ENCODE measurements around the gene PRICKLE2.

Gene PRICKLE2

GRCh38 chr3:64125561-64125960 lies 99.7 kb downstream of the PRICKLE2 start:
- DNase-seq: no peak

GRCh38 chr3:64123931-64124330 lies 101.3 kb downstream of the PRICKLE2 start:
- no peak for DNase-seq

GRCh38 chr3:64122476-64122875 lies 102.8 kb downstream of the PRICKLE2 start:
- DNase-seq: no peak

- DNase-seq: no peak
Observed at GRCh38 chr3:64121750-64122311, 103.4 kb downstream of the PRICKLE2 start.

- DNase-seq: no peak
Observed at GRCh38 chr3:64120876-64121275, 104.4 kb downstream of the PRICKLE2 start.

GRCh38 chr3:64117483-64117882 lies 107.8 kb downstream of the PRICKLE2 start:
- no peak for DNase-seq

- no peak for DNase-seq
Observed at GRCh38 chr3:64114651-64115050, 110.6 kb downstream of the PRICKLE2 start.

GRCh38 chr3:64111872-64112271 lies 113.4 kb downstream of the PRICKLE2 start:
- no peak for DNase-seq

- no peak for DNase-seq
Observed at GRCh38 chr3:64111083-64111482, 114.2 kb downstream of the PRICKLE2 start.

GRCh38 chr3:64110071-64110470 lies 115.2 kb downstream of the PRICKLE2 start:
- DNase-seq: no peak

- DNase-seq: no peak
Observed at GRCh38 chr3:64109438-64109837, 115.8 kb downstream of the PRICKLE2 start.

GRCh38 chr3:64108784-64109317 lies 116.4 kb downstream of the PRICKLE2 start:
- no peak for DNase-seq

- no peak for DNase-seq
Observed at GRCh38 chr3:64108231-64108630, 117.0 kb downstream of the PRICKLE2 start.

- no peak for DNase-seq
Observed at GRCh38 chr3:64107190-64107589, 118.1 kb downstream of the PRICKLE2 start.

- no peak for DNase-seq
Observed at GRCh38 chr3:64105816-64106215, 119.5 kb downstream of the PRICKLE2 start.

GRCh38 chr3:64104691-64105111 lies 120.6 kb downstream of the PRICKLE2 start:
- DNase-seq: no peak

GRCh38 chr3:64104006-64104405 lies 121.3 kb downstream of the PRICKLE2 start:
- DNase-seq: no peak

- DNase-seq: no peak
Observed at GRCh38 chr3:64103131-64103530, 122.1 kb downstream of the PRICKLE2 start.

GRCh38 chr3:64102147-64102546 lies 123.1 kb downstream of the PRICKLE2 start:
- no peak for DNase-seq

- DNase-seq: no peak
Observed at GRCh38 chr3:64099316-64099715, 126.0 kb downstream of the PRICKLE2 start.

- no peak for DNase-seq
Observed at GRCh38 chr3:64098670-64099069, 126.6 kb downstream of the PRICKLE2 start.

- DNase-seq: no peak
Observed at GRCh38 chr3:64097920-64098319, 127.3 kb downstream of the PRICKLE2 start.

- DNase-seq: no peak
Observed at GRCh38 chr3:64095802-64096201, 129.5 kb downstream of the PRICKLE2 start.

- no peak for DNase-seq
Observed at GRCh38 chr3:64094713-64095079, 130.6 kb downstream of the PRICKLE2 start.
